Suprapubic skin (tissue), 3 donors: ENCODE data around the gene VPS37D.

Source experiments
- EP300 ChIP-seq: sonication (generic); formaldehyde crosslinking; IDR thresholded peaks from one replicate; pipeline ENCODE4 v1.6.1; 2017; ENCODE audit warnings: antibody characterized with exemption
- TF ChIP-seq, protein P1 (sequence below), 2 donors: fragments of 200-600 bp in 1 of 2; fragments of 450-650 bp in 1 of 2; sonication (generic) in 1 of 2; IDR thresholded peaks; one replicate each; pipeline ENCODE4 v1.5.1; 2016 to 2019; ENCODE audit warnings: antibody characterized with exemption in 2 of 2, mild to moderate bottlenecking in 1 of 2, moderate library complexity in 1 of 2

DNA sequence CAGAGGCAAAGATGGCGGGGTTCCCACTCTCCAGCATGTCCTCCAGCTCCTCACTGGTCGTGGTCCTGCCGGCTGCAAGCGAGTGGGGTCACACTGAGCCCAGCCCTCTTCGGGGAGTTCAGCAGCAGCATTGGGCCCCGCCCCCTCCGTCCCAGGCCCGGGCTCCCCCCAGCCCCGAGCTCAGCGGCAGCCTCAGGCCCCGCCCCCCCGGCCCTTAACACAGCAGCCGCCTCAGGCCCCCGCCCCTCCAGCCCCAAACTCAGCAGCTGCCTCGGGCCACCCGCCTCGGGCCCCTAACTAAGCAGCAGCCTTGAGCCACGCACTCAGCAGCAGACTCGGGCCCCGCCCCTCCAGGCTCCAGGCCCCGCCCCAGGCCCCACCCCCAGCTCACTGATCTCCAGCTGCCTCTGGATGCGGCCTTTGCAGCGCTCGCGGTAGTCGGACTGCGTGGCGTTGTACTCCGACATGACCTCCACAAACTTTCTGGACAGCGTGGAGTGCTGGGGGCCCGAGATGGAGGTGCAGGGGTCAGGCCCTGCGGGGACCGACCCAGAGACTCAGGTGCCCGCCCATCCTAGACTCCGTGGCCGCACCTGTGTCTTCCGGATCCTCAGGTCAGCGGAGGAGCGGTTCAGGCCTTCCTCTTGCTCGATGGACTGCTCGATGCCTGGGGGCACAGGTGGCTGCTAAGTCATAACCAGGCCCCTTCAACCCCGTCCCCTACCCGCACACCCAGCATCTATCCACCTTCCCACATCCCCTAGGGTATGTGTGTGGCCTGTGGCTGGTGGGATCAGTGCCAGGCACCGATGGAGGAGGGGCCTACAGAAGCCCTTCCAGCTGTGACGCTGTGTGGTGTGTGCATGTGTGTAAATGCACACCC is 36.4 kb downstream of the VPS37D start:
- TF ChIP-seq, protein P1, sequence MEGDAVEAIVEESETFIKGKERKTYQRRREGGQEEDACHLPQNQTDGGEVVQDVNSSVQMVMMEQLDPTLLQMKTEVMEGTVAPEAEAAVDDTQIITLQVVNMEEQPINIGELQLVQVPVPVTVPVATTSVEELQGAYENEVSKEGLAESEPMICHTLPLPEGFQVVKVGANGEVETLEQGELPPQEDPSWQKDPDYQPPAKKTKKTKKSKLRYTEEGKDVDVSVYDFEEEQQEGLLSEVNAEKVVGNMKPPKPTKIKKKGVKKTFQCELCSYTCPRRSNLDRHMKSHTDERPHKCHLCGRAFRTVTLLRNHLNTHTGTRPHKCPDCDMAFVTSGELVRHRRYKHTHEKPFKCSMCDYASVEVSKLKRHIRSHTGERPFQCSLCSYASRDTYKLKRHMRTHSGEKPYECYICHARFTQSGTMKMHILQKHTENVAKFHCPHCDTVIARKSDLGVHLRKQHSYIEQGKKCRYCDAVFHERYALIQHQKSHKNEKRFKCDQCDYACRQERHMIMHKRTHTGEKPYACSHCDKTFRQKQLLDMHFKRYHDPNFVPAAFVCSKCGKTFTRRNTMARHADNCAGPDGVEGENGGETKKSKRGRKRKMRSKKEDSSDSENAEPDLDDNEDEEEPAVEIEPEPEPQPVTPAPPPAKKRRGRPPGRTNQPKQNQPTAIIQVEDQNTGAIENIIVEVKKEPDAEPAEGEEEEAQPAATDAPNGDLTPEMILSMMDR (IDR thresholded peaks at IDR 0.05) = no peak
- TF ChIP-seq EP300 = no peak
